DMS153 (cell line): ENCODE results near the gene PHB1.
A peak's percentile ranks its signal among the peaks of the same experiment; 100 is the strongest.

Experiments used
- DNase-seq: peaks from one replicate; lab custom pipeline; 2025; lab: John Stamatoyannopoulos, UW

Gene PHB1

DNA sequence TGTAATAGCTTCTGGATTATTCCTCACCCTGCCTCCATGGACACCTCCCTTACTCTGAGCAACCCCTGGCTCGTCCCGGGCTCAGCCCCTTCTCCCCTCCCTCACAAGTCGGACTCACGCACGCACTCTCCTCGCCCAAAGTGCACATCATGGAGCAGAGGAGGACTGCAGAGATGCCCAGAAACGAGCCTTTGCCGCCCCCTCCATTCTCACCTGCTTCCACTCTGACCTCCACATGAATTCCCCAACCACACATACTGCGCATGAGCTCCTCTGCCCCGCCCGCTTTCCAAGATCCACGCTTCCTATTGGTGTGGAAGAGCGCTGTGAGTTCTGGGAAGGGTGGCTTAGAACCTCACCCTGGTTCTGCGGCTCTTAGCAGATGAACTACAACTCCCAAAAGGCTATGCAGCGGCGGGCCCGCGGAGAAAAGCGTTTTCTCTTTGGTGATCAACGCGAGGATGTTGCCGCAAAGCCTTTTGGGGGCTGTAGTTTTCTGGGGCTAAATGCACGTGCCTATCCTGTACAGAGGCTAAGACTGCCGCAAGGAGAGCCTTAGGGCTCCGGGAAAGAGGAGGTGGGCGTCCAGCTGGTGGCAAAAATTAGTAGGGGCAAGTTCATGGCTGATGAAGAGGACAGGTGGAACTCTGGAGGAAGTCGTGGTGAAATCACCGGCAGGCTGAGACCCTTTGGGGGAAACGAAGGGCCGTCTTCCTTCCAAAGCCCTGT is at the start of gene PHB1:
TSS of gene PHB1 (minus strand) at position 261 of the 729 bp plus-strand sequence. CDS start 1,618 bp downstream, outside the sequence.
- DNase-seq: peak; percentile 98

- no peak for DNase-seq
Measured at GRCh38 chr17:49464049-49464448, 49.4 kb upstream of the PHB1 start.

DNA sequence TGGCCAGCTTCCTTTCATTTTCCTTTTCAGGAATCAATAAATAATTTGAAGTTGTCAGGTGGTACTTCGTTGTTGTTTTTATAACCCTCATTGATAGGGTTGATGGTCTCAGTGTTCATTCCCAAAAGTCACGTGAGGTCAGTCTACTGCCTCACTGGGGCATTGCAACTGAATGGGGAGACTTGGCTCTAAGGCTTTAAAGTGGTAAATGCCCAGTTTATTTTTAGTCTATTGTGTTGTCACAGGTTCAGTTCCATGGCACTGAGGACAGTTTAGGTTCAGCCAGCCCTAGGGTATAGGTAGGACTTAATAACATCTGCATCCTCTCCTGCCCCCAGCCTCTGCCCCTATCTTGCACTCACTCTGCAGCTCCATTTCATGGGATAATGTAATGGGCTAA is 46.9 kb upstream of the PHB1 start:
- DNase-seq: no peak

DNA sequence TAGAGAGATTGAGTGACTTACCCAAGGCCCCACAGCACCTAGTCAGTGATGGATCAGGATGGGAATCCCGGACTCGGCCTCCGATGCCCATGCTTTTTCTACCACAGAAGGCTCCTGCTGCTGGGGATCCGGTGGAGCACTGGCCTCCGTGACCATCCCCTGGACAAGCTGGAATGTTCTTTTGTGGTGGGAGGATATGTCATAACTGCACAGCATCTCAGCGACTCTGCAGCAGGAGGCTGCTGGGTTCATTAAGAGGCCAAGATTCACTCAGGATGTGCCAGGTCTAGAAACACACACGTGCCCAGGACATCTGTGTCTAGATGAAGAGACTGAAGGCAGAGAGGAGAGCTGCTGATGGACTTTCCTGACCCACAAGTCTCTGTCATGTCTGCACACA is 45.7 kb upstream of the PHB1 start:
- no peak for DNase-seq

DNA sequence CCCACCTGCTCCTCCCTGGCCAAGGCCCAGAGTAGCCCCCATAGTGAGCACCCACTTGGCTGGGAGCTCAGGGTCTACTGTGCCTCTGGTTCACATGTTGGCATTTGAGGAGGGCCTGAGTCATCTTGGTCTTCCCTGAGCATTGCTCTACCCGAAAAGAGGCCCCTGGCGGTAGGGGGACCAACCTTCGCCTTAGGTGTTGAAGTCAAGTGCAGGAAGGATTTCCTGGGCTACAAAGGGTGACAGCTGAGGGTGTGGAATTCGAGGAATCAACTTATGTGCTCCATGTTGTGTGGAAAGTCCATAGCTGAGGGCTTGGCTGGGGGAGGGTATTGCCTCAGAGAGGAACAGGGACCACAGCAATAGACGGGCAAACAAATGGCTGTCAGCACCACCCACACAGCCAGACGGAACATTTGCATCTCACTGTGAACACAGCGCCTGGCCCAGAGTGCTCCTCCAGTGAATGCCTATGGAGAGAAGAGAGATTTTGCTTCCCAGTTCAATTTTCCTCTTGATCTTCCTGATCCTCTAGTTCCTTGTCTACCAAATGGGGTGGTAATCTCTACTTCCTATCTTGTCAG is 44.8 kb upstream of the PHB1 start:
- DNase-seq: no peak

DNA sequence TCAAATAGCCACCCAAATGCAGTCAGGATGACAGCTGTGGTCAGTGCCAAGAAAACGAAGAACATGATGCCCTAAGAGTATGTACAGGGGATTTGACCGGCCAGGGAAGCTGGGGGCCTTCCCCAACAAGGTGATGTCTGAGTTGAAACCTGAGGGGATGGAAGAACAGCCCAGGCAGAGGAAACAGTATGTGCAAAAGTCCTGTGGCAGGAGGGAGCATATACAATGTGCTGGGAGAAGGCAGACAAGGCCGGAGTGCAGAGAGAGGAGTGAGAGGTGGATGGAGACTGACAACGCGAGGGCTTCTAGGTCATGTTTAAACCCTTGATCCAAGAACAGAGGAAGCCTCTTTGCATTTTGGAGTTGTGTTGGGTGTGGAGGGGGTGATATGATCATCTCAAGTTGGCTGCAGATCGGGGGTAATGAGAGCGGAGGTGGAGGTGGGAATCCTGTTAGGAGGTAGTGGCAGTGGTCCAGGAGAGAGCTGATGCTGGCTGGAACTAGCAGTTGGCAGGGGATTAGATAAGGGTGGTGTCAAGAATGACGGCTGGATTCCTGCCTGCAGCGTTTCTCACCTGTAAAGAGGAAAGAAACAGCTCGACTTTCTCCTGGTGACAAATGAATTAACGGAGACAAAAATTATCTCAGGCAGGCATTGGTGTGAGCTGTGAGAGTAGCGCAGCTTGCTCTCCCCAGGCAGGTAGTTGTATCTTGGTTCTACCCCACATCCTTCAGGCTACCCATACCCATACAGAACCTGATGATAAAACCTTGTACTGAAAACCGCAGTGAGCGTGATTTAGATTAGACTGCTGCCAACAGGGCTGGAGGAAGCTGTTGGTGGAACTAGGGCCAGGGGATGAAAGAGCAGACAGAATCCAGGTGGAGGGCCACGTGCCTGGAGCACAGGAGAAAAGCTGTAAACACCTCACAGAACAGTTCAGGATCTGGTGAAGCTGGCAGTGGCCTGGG is 43.2 kb upstream of the PHB1 start:
- DNase-seq: no peak

DNA sequence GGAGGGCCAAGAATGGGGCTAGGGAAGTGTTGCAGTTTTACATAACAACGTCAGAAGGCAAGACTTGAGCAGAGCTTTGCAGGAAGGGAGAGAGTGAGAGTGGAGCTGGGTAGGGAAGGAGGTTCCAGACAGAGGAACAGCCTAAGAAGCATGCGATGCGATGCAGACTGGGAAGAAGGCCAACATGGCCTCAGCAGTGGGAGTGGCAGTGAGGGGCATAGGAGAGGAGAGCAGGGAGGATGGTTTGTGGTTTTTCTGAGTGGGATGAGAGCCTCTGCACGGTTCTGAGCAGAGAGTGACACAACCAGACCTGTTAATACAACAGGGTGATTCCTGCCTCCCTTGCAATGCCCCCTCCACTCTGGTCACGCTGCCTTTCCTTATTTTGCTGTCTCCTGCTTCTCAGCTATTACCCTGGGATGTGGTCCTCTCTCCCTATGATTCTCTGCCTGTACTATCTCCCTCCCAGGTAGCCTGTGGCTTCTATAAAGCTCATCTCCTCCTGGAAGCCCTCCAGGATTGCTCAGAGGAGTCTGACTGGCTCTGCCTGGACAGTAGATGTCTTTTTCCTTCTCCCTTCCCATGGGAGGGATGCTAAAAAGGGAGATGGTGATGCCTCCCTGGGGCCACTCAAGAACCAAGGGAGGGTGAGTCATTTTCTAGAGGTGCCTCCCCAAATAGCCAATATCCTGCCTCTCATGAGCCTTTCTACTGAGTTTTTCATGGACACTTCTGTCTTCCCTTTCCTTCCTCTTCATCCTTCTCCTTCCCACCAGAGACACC is 41.7 kb upstream of the PHB1 start:
- DNase-seq: no peak

GRCh38 chr17:49455272-49455861 is 40.7 kb upstream of the PHB1 start:
- no peak for DNase-seq

- no peak for DNase-seq
Measured at GRCh38 chr17:49454050-49454449, 39.4 kb upstream of the PHB1 start.

GRCh38 chr17:49452661-49453060 is 38.0 kb upstream of the PHB1 start:
- DNase-seq: no peak

DNA sequence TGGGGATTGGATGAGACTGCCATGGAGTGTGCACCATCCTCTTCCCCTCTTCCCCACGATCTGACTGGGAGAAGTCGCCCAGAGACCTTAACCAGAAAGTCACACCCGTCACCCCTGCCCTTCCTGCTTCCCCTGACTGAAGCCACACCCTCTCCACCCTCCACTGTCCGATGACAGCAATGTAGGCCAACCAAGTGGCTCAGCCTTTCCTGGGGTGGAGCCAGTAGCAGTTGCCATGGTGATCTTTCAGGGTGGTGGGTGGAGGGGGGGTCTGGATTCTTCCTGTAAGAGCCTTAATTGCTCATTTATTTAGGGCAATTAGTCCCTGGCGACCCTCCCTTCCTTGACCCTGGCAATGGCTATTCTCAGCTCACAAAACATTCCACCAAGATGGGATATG is 37.5 kb upstream of the PHB1 start:
- no peak for DNase-seq

DNA sequence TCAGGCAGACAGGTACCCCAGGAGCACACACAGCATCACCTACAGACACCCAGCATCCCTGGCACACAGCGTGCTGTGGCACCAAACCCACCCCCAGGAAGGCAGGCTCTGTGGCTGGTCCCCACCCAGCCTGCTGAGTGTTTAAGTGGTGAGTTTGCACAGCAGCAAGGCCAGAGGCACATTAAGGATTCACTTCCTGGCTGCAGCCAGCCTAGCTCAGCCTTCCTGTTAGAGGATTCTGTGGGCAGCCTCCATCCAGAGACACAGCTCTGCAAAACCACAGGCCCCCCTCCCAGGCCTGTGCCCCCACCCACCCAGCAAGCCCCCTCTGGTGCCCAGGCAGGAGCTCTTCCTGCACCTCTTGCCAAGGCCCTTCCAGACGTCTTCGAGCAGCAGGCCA is 36.1 kb upstream of the PHB1 start:
- peak; percentile 14 for DNase-seq

- no peak for DNase-seq
Measured at GRCh38 chr17:49450181-49450580, 35.5 kb upstream of the PHB1 start.

GRCh38 chr17:49447628-49448302 is 33.1 kb upstream of the PHB1 start:
- no peak for DNase-seq

DNA sequence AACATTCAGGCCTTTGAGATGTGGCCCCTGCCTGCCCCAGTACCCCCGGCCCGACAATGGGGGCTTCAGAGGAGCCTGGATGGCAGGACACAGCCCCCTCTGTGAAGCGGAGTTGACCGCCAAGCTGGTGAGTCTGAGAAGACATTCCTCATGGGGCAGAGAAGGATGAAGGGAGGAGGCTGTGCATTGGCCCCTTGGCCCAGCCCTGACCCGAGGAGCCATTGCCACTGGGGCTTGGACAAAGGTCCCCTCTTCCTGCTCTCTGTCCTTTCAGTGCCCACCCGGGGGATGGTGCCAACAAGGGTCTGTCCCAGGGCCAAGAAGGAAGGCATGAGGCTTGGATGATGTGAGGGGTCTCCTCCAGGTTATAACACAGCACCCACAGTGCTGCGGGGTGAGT is 30.9 kb upstream of the PHB1 start:
- no peak for DNase-seq

GRCh38 chr17:49444384-49444783 is 29.7 kb upstream of the PHB1 start:
- no peak for DNase-seq

DNA sequence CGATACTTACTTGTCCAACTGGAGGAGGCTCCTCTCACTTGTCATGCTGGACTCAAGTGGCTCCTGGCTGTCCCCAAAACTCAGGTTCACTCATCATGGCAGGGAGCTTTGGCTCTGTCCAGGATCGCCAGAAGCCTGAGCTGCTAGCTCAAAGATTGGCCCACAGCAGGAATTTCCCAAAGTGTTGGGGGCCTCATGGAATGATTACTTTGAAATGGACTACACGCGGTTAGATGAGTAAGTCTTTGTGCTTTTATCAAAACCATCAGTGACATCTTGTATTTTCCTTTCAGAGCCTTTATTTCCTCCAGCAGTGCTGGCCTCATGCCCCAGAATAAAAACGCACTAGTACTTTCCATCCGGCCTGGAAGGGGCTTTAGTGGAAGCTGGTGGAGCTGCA is 29.2 kb upstream of the PHB1 start:
- DNase-seq: no peak

- DNase-seq: no peak
Measured at GRCh38 chr17:49442041-49442440, 27.4 kb upstream of the PHB1 start.

DNA sequence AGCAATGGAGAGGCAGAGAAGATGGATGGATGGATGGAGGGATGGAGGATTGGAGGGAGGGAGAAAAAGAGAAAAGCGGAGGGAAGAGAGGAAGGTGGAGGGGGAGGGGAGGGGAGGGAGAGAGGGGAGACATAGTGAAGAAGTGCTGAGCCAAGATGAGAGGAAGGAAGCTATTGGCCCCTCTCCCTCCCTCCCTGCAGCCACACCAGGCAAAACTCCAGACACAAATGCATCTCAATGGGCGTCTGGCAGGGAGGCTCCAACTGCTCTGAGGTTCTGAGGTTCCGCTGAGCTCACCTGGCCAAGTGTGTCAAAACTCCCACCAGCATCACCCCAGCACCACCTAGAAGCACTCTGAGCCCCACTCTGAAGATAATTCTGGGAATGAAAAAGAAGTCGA is 26.9 kb upstream of the PHB1 start:
- DNase-seq: no peak

GRCh38 chr17:49440581-49440980 is 25.9 kb upstream of the PHB1 start:
- no peak for DNase-seq
